Activated CD8-positive, alpha-beta memory T cell treated with anti-CD3 and anti-CD28 coated beads for 24 hours (primary cell): ENCODE results near the gene VWCE.
"Not testable (repeated sequence)": the region's sequence is repeated elsewhere in the genome, so short reads cannot be mapped to it uniquely, and the experiment has no call there.

Experiments
- DNase-seq: peaks from one replicate; pipeline ENCODE4 v3.0.0-alpha.2; 2020

VWCE gene

GRCh38 chr11:61279934-61280659 is 15.0 kb downstream of the VWCE start:
- DNase-seq = no peak

- no peak for DNase-seq
Observed at GRCh38 chr11:61278001-61278470, 17.1 kb downstream of the VWCE start.

GRCh38 chr11:61277186-61278000 is 17.7 kb downstream of the VWCE start:
- no peak for DNase-seq

GRCh38 chr11:61275191-61275590 is 19.9 kb downstream of the VWCE start:
- DNase-seq = no peak

- DNase-seq = no peak
Observed at GRCh38 chr11:61274084-61274483, 21.0 kb downstream of the VWCE start.

- DNase-seq = no peak
Observed at GRCh38 chr11:61273178-61274078, 21.7 kb downstream of the VWCE start.

GRCh38 chr11:61272731-61273130 is 22.4 kb downstream of the VWCE start:
- DNase-seq = no peak

- no peak for DNase-seq
Observed at GRCh38 chr11:61270354-61271076, 24.6 kb downstream of the VWCE start.

- DNase-seq = no peak
Observed at GRCh38 chr11:61268588-61269250, 26.4 kb downstream of the VWCE start.

- no peak for DNase-seq
Observed at GRCh38 chr11:61267437-61267841, 27.7 kb downstream of the VWCE start.

- no peak for DNase-seq
Observed at GRCh38 chr11:61266602-61267001, 28.5 kb downstream of the VWCE start.

- DNase-seq = no peak
Observed at GRCh38 chr11:61265357-61265756, 29.8 kb downstream of the VWCE start.

GRCh38 chr11:61264795-61265194 is 30.3 kb downstream of the VWCE start:
- DNase-seq = no peak

GRCh38 chr11:61264371-61264770 is 30.7 kb downstream of the VWCE start:
- no peak for DNase-seq

GRCh38 chr11:61259363-61259762 is 35.8 kb downstream of the VWCE start:
- DNase-seq = no peak

- DNase-seq = no peak
Observed at GRCh38 chr11:61258546-61258945, 36.6 kb downstream of the VWCE start.

- DNase-seq = no peak
Observed at GRCh38 chr11:61256710-61257482, 38.2 kb downstream of the VWCE start.

GRCh38 chr11:61254403-61255025 is 40.6 kb downstream of the VWCE start:
- DNase-seq = peak; percentile 83

- not testable (repeated sequence) for DNase-seq
Observed at GRCh38 chr11:61252332-61252731, 42.8 kb downstream of the VWCE start.
